Natural killer cell treated with Interleukin-12 subunit alpha and Interleukin-12 subunit beta and Interleukin-15 and Interleukin-18, amount 100 ng/mL, for 72 hours (primary cell): ENCODE measurements around the gene MRPL52. TPM values are rescaled to one million over a fixed set of nuclear protein-coding genes. Genes with fewer than 3 reads are reported as not detected.
"Not testable (repeated sequence)": the region's sequence is repeated elsewhere in the genome, so short reads cannot be mapped to it uniquely, and the experiment has no call there.

Experiments
- ATAC-seq, 2 donors: fragments of 150-1000 bp; cut with Tn5 transposase in 1 of 2; sonication (Bioruptor Pico), chemical (Tn5 transposase) in 1 of 2; 2 replicates each; pipeline ENCODE4 v1.10.0; 2021
- DNase-seq: peaks from one replicate; pipeline ENCODE4 v3.0.0; 2022; ENCODE audit warnings: low spot score
- H3K27ac Mint-ChIP-seq, 2 donors: 1 replicate in 1 of 2; 2 replicates in 1 of 2; pipeline ENCODE4 v1.8.0; 2022; ENCODE audit warnings: mixed read lengths in 2 of 2, mild to moderate bottlenecking in 1 of 2, moderate library complexity in 1 of 2
- H3K27me3 Mint-ChIP-seq, 2 donors: 1 replicate in 1 of 2; 2 replicates in 1 of 2; pipeline ENCODE4 v1.8.0; 2022; ENCODE audit warnings: mixed read lengths in 2 of 2
- H3K36me3 Mint-ChIP-seq: one replicate; pipeline ENCODE4 v1.8.0; 2022; ENCODE audit warnings: mixed read lengths
- H3K4me1 Mint-ChIP-seq, 2 donors: 1 replicate in 1 of 2; 2 replicates in 1 of 2; pipeline ENCODE4 v1.8.0; 2022; ENCODE audit warnings: low read depth in 2 of 2, mixed read lengths in 2 of 2, mild to moderate bottlenecking in 1 of 2
- H3K4me3 Mint-ChIP-seq: one replicate; pipeline ENCODE4 v1.8.0; 2022; ENCODE audit warnings: mixed read lengths
- H3K9me3 Mint-ChIP-seq: 2 replicates; pipeline ENCODE4 v1.8.0; 2022; ENCODE audit warnings: mixed read lengths
- total RNA-seq, 2 donors: library from RNA; stranded (reverse); gene quantifications; one replicate each; pipeline ENCODE4 v1.2.3, GENCODE V29; 2022

MRPL52 gene
- 100 to 1,000 TPM; 116 to 134 TPM for total RNA-seq

GRCh38 chr14:22829661-22830442 lies at the start of gene MRPL52:
Gene MRPL52, plus strand, starts transcription at chr14:22829887. Its CDS starts 26 bp downstream, at chr14:22829913.
- Mint-ChIP-seq H3K4me1 (peaks cover 26 to 33% of the 10 kb centered on the region in 2 donors), H3K27ac (peak within 1 kb of the TSS; percentile 87 to 98), H3K9me3 (no peaks in the 10 kb centered on the region), H3K36me3 (peaks cover 9% of the 10 kb centered on the region), H3K27me3 (peaks cover 5 to 8% of the 10 kb centered on the region in 2 donors), H3K4me3 (peak within 1 kb of the TSS; percentile 81)
- ATAC-seq (peak; percentile 97), DNase-seq (peak; percentile 87)

GRCh38 chr14:22780105-22780679 lies 49.5 kb upstream of the MRPL52 start:
- H3K4me1 Mint-ChIP-seq, result no peaks in the 10 kb centered on the region
- no peak overlapping the region for H3K27ac Mint-ChIP-seq
- DNase-seq, result no peak
- no peaks in the 10 kb centered on the region for H3K36me3 Mint-ChIP-seq
- peak in 1 of 2 donors; percentile 48 for ATAC-seq
- H3K4me3 Mint-ChIP-seq, result no peak overlapping the region
- no peaks in the 10 kb centered on the region for H3K9me3 Mint-ChIP-seq
- H3K27me3 Mint-ChIP-seq, result no peaks in the 10 kb centered on the region

GRCh38 chr14:22780941-22781300 lies 48.8 kb upstream of the MRPL52 start:
- no peak overlapping the region for H3K4me3 Mint-ChIP-seq
- ATAC-seq (no peak), DNase-seq (no peak)
- H3K36me3 Mint-ChIP-seq, result no peaks in the 10 kb centered on the region
- H3K27ac Mint-ChIP-seq, result no peak overlapping the region
- H3K27me3 Mint-ChIP-seq, result no peaks in the 10 kb centered on the region
- no peaks in the 10 kb centered on the region for H3K4me1 Mint-ChIP-seq
- no peaks in the 10 kb centered on the region for H3K9me3 Mint-ChIP-seq

GRCh38 chr14:22781301-22781991 lies 48.2 kb upstream of the MRPL52 start:
- Mint-ChIP-seq H3K27ac (no peak overlapping the region), H3K27me3 (no peaks in the 10 kb centered on the region), H3K4me1 (no peaks in the 10 kb centered on the region), H3K9me3 (no peaks in the 10 kb centered on the region), H3K36me3 (no peaks in the 10 kb centered on the region), H3K4me3 (no peak overlapping the region)
- DNase-seq (no peak), ATAC-seq (no peak)

GRCh38 chr14:22786685-22787084 lies 43.0 kb upstream of the MRPL52 start:
- Mint-ChIP-seq H3K36me3 (no peaks in the 10 kb centered on the region), H3K9me3 (no peaks in the 10 kb centered on the region), H3K27ac (no peak overlapping the region), H3K4me1 (no peaks in the 10 kb centered on the region), H3K4me3 (no peak overlapping the region), H3K27me3 (peaks cover 0 to 12% of the 10 kb centered on the region in 2 donors)
- ATAC-seq, result no peak
- DNase-seq, result no peak

GRCh38 chr14:22791301-22791700 lies 38.4 kb upstream of the MRPL52 start:
- no peak overlapping the region for H3K27ac Mint-ChIP-seq
- no peaks in the 10 kb centered on the region for H3K4me1 Mint-ChIP-seq
- ATAC-seq (no peak), DNase-seq (no peak)
- H3K4me3 Mint-ChIP-seq, result no peak overlapping the region
- H3K9me3 Mint-ChIP-seq, result no peaks in the 10 kb centered on the region
- H3K36me3 Mint-ChIP-seq, result no peaks in the 10 kb centered on the region
- peaks cover 7 to 19% of the 10 kb centered on the region in 2 donors for H3K27me3 Mint-ChIP-seq

- no peak overlapping the region for H3K27ac Mint-ChIP-seq
Observed at GRCh38 chr14:22792158-22792557, 37.5 kb upstream of the MRPL52 start.

GRCh38 chr14:22793550-22793949 lies 36.1 kb upstream of the MRPL52 start:
- not testable (repeated sequence) for H3K4me3 Mint-ChIP-seq, H3K36me3 Mint-ChIP-seq, ATAC-seq, H3K27ac Mint-ChIP-seq, DNase-seq, H3K9me3 Mint-ChIP-seq, H3K4me1 Mint-ChIP-seq
- peaks cover 13 to 26% of the 10 kb centered on the region in 2 donors for H3K27me3 Mint-ChIP-seq

More at GRCh38 chr14:22792158-22792557, 37.5 kb upstream of the MRPL52 start:
- Mint-ChIP-seq H3K9me3 (no peaks in the 10 kb centered on the region), H3K36me3 (no peaks in the 10 kb centered on the region), H3K4me1 (no peaks in the 10 kb centered on the region), H3K27me3 (peaks cover 7 to 24% of the 10 kb centered on the region in 2 donors), H3K4me3 (no peak overlapping the region)
- DNase-seq (no peak), ATAC-seq (no peak)

- Mint-ChIP-seq H3K27me3 (peaks cover 17 to 28% of the 10 kb centered on the region in 2 donors), H3K4me3 (no peak overlapping the region), H3K27ac (no peak overlapping the region), H3K36me3 (no peaks in the 10 kb centered on the region), H3K4me1 (no peaks in the 10 kb centered on the region), H3K9me3 (no peaks in the 10 kb centered on the region)
- DNase-seq, result no peak
- ATAC-seq, result no peak
Observed at GRCh38 chr14:22793976-22794375, 35.7 kb upstream of the MRPL52 start.

GRCh38 chr14:22794551-22794951 lies 35.1 kb upstream of the MRPL52 start:
- no peaks in the 10 kb centered on the region for H3K9me3 Mint-ChIP-seq
- H3K4me3 Mint-ChIP-seq, result no peak overlapping the region
- DNase-seq (no peak), ATAC-seq (no peak)
- no peak overlapping the region for H3K27ac Mint-ChIP-seq
- H3K27me3 Mint-ChIP-seq, result peaks cover 23 to 31% of the 10 kb centered on the region in 2 donors
- H3K36me3 Mint-ChIP-seq, result no peaks in the 10 kb centered on the region
- H3K4me1 Mint-ChIP-seq, result no peaks in the 10 kb centered on the region

- Mint-ChIP-seq H3K27ac (no peak overlapping the region), H3K4me1 (no peaks in the 10 kb centered on the region), H3K9me3 (no peaks in the 10 kb centered on the region), H3K27me3 (peaks cover 35 to 36% of the 10 kb centered on the region in 2 donors), H3K36me3 (no peaks in the 10 kb centered on the region), H3K4me3 (no peak overlapping the region)
- DNase-seq (no peak), ATAC-seq (no peak)
Observed at GRCh38 chr14:22796087-22796707, 33.5 kb upstream of the MRPL52 start.

GRCh38 chr14:22797017-22797917 lies 32.4 kb upstream of the MRPL52 start:
- Mint-ChIP-seq H3K36me3 (no peaks in the 10 kb centered on the region), H3K4me1 (no peaks in the 10 kb centered on the region), H3K4me3 (no peak overlapping the region), H3K9me3 (no peaks in the 10 kb centered on the region), H3K27ac (no peak overlapping the region), H3K27me3 (peaks cover 36 to 44% of the 10 kb centered on the region in 2 donors)
- ATAC-seq (no peak), DNase-seq (no peak)

GRCh38 chr14:22798528-22798927 lies 31.2 kb upstream of the MRPL52 start:
- no peaks in the 10 kb centered on the region for H3K4me1 Mint-ChIP-seq
- ATAC-seq (no peak), DNase-seq (no peak)
- peaks cover 42 to 55% of the 10 kb centered on the region in 2 donors for H3K27me3 Mint-ChIP-seq
- H3K36me3 Mint-ChIP-seq, result no peaks in the 10 kb centered on the region
- H3K4me3 Mint-ChIP-seq, result no peak overlapping the region
- no peaks in the 10 kb centered on the region for H3K9me3 Mint-ChIP-seq
- no peak overlapping the region for H3K27ac Mint-ChIP-seq
